Endodermal cell (in vitro differentiated cells): ENCODE results near the gene APOL4. TPM values are rescaled to one million over a fixed set of nuclear protein-coding genes. Genes with fewer than 3 reads are reported as not detected.
"Not testable (repeated sequence)": the region's sequence is repeated elsewhere in the genome, so short reads cannot be mapped to it uniquely, and the experiment has no call there.

Experiments used
- DNase-seq: peaks from one replicate; pipeline ENCODE4 v3.0.0-alpha.2; 2017
- H3K27ac ChIP-seq: 2 replicates; pipeline ENCODE4 v1.5.1; 2013; ENCODE audit warnings: mild to moderate bottlenecking, low read depth, low read length, moderate library complexity
- H3K27me3 ChIP-seq: 2 replicates; pipeline ENCODE4 v1.6.1; 2013; ENCODE audit warnings: mild to moderate bottlenecking, low read length, moderate library complexity; ENCODE audit not compliant: insufficient read depth, control insufficient read depth, poor library complexity, severe bottlenecking
- H3K36me3 ChIP-seq: 2 replicates; pipeline ENCODE4 v1.7.0; 2013; ENCODE audit warnings: mild to moderate bottlenecking, low read length, moderate library complexity; ENCODE audit not compliant: control insufficient read depth, insufficient read depth
- H3K4me1 ChIP-seq: one replicate; pipeline ENCODE4 v1.7.0; 2013; ENCODE audit warnings: low read length; ENCODE audit not compliant: control insufficient read depth, insufficient read depth
- H3K4me3 ChIP-seq: 2 replicates; pipeline ENCODE4 v1.5.1; 2013; ENCODE audit warnings: mild to moderate bottlenecking, low read length, moderate library complexity
- H3K9ac ChIP-seq: 2 replicates; pipeline ENCODE4 v1.6.1; 2013; ENCODE audit warnings: mild to moderate bottlenecking, low read length, moderate library complexity; ENCODE audit not compliant: poor library complexity, severe bottlenecking; ENCODE audit errors: extremely low read depth
- H3K9me3 ChIP-seq: 2 replicates; pipeline ENCODE4 v1.6.1; 2013; ENCODE audit warnings: mild to moderate bottlenecking, low read length, moderate library complexity; ENCODE audit not compliant: control insufficient read depth
- H3K27ac Mint-ChIP-seq: 2 replicates; pipeline ENCODE4 v1.8.0; 2020; ENCODE audit warnings: mixed read lengths
- H3K27me3 Mint-ChIP-seq: 2 replicates; pipeline ENCODE4 v1.8.0; 2021; ENCODE audit warnings: mild to moderate bottlenecking, mixed read lengths; ENCODE audit not compliant: insufficient read depth
- H3K36me3 Mint-ChIP-seq: 2 replicates; pipeline ENCODE4 v1.8.0; 2020; ENCODE audit warnings: low read depth, mixed read lengths
- H3K4me1 Mint-ChIP-seq: 2 replicates; pipeline ENCODE4 v1.8.0; 2020; ENCODE audit warnings: mixed read lengths
- H3K4me3 Mint-ChIP-seq: 2 replicates; pipeline ENCODE4 v1.8.0; 2020; ENCODE audit warnings: mild to moderate bottlenecking, moderate library complexity, mixed read lengths
- H3K9me3 Mint-ChIP-seq: 2 replicates; pipeline ENCODE4 v1.8.0; 2020; ENCODE audit warnings: mild to moderate bottlenecking, mixed read lengths
- WGBS, 2 experiments: methylation state at CpG; one replicate each; pipeline versions ENCODE4 v1.1.5 to v1.1.7; 2013; ENCODE audit warnings: missing lambda C conversion rate in 2 of 2, mixed read lengths in 1 of 2; ENCODE audit not compliant: insufficient coverage in 1 of 2, insufficient read length in 1 of 2; 5-methylcytosine and 5-hydroxymethylcytosine counted together
- total RNA-seq, 2 donors: library from RNA; stranded (reverse); fragmentation: NEBNext Ultra II Directional in 1 of 2; extraction: Animal tissue kit (Norgen Biotek cat#: 25700) in 1 of 2; gene quantifications; 2 replicates in 1 of 2; 3 replicates in 1 of 2; pipeline ENCODE4 v1.2.1, GENCODE V29; 2021
- TF ChIP-seq, protein P1 (sequence below): fragments of 200-600 bp; sonication (generic); conservative IDR thresholded peaks from 2 replicates; pipeline ENCODE4 v1.5.0; 2021; ENCODE audit warnings: antibody characterized with exemption, mild to moderate bottlenecking

APOL4 gene
- total RNA-seq, 2 donors from 2014 or later = not detected

- Mint-ChIP-seq H3K27me3 (peaks cover 4% of the 10 kb centered on the region), H3K4me1 (peaks cover 10% of the 10 kb centered on the region), H3K9me3 (peaks cover 16% of the 10 kb centered on the region), H3K36me3 (no peaks in the 10 kb centered on the region), H3K4me3 (no peak overlapping the region), H3K27ac (no peak overlapping the region)
- Histone ChIP-seq H3K4me1 (no peaks in the 10 kb centered on the region), H3K9me3 (peaks cover 15% of the 10 kb centered on the region), H3K27me3 (no peaks in the 10 kb centered on the region), H3K4me3 (no peak overlapping the region), H3K27ac (no peak overlapping the region), H3K36me3 (no peaks in the 10 kb centered on the region), H3K9ac (no peak overlapping the region)
- TF ChIP-seq, protein P1, sequence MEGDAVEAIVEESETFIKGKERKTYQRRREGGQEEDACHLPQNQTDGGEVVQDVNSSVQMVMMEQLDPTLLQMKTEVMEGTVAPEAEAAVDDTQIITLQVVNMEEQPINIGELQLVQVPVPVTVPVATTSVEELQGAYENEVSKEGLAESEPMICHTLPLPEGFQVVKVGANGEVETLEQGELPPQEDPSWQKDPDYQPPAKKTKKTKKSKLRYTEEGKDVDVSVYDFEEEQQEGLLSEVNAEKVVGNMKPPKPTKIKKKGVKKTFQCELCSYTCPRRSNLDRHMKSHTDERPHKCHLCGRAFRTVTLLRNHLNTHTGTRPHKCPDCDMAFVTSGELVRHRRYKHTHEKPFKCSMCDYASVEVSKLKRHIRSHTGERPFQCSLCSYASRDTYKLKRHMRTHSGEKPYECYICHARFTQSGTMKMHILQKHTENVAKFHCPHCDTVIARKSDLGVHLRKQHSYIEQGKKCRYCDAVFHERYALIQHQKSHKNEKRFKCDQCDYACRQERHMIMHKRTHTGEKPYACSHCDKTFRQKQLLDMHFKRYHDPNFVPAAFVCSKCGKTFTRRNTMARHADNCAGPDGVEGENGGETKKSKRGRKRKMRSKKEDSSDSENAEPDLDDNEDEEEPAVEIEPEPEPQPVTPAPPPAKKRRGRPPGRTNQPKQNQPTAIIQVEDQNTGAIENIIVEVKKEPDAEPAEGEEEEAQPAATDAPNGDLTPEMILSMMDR = peak; percentile 22
- DNase-seq = no peak
- WGBS, 2 experiments = 73 to 84% methylated on average over 4 to 6 of the region's 6 CpGs
Observed at GRCh38 chr22:36204632-36205015, 3.0 kb upstream of the APOL4 start.

- H3K9me3 Mint-ChIP-seq = peaks cover 11% of the 10 kb centered on the region
- H3K9me3 ChIP-seq = peaks cover 10% of the 10 kb centered on the region
- WGBS, 2 experiments = 76 to 78% methylated on average over 3 to 8 of the region's 8 CpGs
- no peaks in the 10 kb centered on the region for H3K4me1 ChIP-seq
- peaks cover under 1% of the 10 kb centered on the region for H3K27me3 Mint-ChIP-seq
- peak; percentile 35 for DNase-seq
- H3K27ac Mint-ChIP-seq = no peak overlapping the region
- no peak overlapping the region for H3K9ac ChIP-seq
- no peak overlapping the region for H3K4me3 ChIP-seq
- H3K36me3 Mint-ChIP-seq = no peaks in the 10 kb centered on the region
- H3K4me3 Mint-ChIP-seq = no peak overlapping the region
- H3K4me1 Mint-ChIP-seq = peaks cover 10% of the 10 kb centered on the region
- no peaks in the 10 kb centered on the region for H3K36me3 ChIP-seq
- H3K27ac ChIP-seq = no peak overlapping the region
- H3K27me3 ChIP-seq = no peaks in the 10 kb centered on the region
- TF ChIP-seq, protein P1 = no peak
Observed at GRCh38 chr22:36204001-36204631, 2.5 kb upstream of the APOL4 start.

DNA sequence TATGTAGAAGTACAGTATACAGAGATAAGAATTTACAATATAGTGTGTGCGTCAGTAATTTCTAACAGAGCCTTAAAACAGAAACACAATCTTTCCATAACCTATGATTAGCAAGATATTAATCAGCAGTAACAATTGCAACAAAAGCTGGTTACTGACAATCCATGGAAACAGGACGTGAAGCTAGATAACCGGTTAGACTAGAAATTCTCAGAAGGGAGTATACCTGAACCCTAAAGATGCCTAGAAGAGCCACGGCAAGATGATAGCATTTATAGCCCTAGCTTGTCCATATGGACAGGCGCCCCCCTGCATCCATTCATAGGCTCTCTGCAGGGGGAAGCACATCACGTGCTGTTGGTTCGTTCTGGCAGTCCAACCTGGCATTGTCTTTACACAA, 1.8 kb upstream of the APOL4 start:
- not testable (repeated sequence) for H3K27me3 ChIP-seq, H3K36me3 Mint-ChIP-seq, H3K9me3 Mint-ChIP-seq, H3K27ac ChIP-seq, H3K4me1 Mint-ChIP-seq, H3K27me3 Mint-ChIP-seq, H3K9me3 ChIP-seq, DNase-seq, H3K4me3 ChIP-seq, H3K9ac ChIP-seq, H3K27ac Mint-ChIP-seq, H3K4me1 ChIP-seq, H3K36me3 ChIP-seq, H3K4me3 Mint-ChIP-seq
- 89 to 99% methylated on average over 4 to 6 of the region's 7 CpGs for WGBS, 2 experiments

DNA sequence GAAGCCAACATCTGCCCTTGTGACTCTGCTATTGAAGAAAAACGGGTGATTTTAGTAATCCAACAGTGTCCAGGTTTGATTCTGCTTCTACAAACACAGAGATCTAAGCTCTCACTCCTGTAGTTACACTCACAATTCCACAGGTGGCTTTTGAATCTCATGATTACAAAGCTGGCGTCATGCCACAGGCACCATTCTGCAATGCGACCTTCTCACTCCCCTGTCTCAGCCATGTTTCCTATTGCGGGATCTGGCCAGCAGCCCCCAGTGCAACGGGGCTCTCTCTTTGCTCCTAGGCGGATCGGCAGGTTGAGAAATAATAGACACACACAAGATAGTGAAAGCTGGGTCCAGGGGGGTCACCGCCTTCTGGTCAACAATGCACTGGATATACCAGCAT, 1.3 kb upstream of the APOL4 start:
- 91 to 92% methylated on average over 7 to 8 of the region's 8 CpGs for WGBS, 2 experiments
- H3K4me3 ChIP-seq, H3K4me3 Mint-ChIP-seq: not testable (repeated sequence)

GRCh38 chr22:36201025-36201424, 584 bp downstream of the APOL4 start:
- peaks cover 31% of the 10 kb centered on the region for H3K4me1 Mint-ChIP-seq
- 100% methylated on average over 1 of the region's 5 CpGs; no CpG with 5 or more reads in 1 of the 2 experiments for WGBS, 2 experiments
- H3K27ac Mint-ChIP-seq = not testable (repeated sequence)

More for the DNA sequence above, 1.3 kb upstream of the APOL4 start:
- H3K9ac ChIP-seq, H3K4me1 ChIP-seq, H3K9me3 Mint-ChIP-seq, H3K27me3 Mint-ChIP-seq, H3K36me3 ChIP-seq, H3K27ac Mint-ChIP-seq, H3K9me3 ChIP-seq, H3K27me3 ChIP-seq, H3K36me3 Mint-ChIP-seq, H3K27ac ChIP-seq: not testable (repeated sequence)
- DNase-seq = peak; percentile 33
- H3K4me1 Mint-ChIP-seq = peaks cover 14% of the 10 kb centered on the region

More at GRCh38 chr22:36201025-36201424, 584 bp downstream of the APOL4 start:
- H3K27ac ChIP-seq, H3K9me3 ChIP-seq, H3K9me3 Mint-ChIP-seq, H3K27me3 Mint-ChIP-seq, H3K27me3 ChIP-seq, H3K36me3 Mint-ChIP-seq, H3K36me3 ChIP-seq, H3K4me1 ChIP-seq, DNase-seq, H3K4me3 Mint-ChIP-seq, H3K4me3 ChIP-seq, H3K9ac ChIP-seq: not testable (repeated sequence)
